GM21367 (cell line): ENCODE results near the gene UCK1.

ENCODE experiments used
- ATAC-seq: cut with Tn5 transposase; IDR thresholded peaks from one replicate; pipeline ENCODE4 v1.9.1; 2021; ENCODE audit not compliant: unreplicated experiment

Gene UCK1

GRCh38 chr9:131530920-131531832 is at the start of gene UCK1:
TSS of gene UCK1 (minus strand) at chr9:131531263. CDS start at chr9:131531174, 89 bp downstream.
- peak; percentile 76 for ATAC-seq

GRCh38 chr9:131580358-131580757 is 49.3 kb upstream of the UCK1 start:
- no peak for ATAC-seq

GRCh38 chr9:131579789-131580211 is 48.7 kb upstream of the UCK1 start:
- ATAC-seq, result no peak

GRCh38 chr9:131578731-131579504 is 47.9 kb upstream of the UCK1 start:
- no peak for ATAC-seq

GRCh38 chr9:131578021-131578420 is 47.0 kb upstream of the UCK1 start:
- ATAC-seq, result no peak

GRCh38 chr9:131577005-131578000 is 46.2 kb upstream of the UCK1 start:
- ATAC-seq, result no peak

- ATAC-seq, result no peak
Measured at GRCh38 chr9:131575946-131576853, 45.1 kb upstream of the UCK1 start.

- no peak for ATAC-seq
Measured at GRCh38 chr9:131574730-131575640, 43.9 kb upstream of the UCK1 start.

GRCh38 chr9:131567910-131568309 is 36.8 kb upstream of the UCK1 start:
- no peak for ATAC-seq

GRCh38 chr9:131566158-131566557 is 35.1 kb upstream of the UCK1 start:
- ATAC-seq, result no peak

GRCh38 chr9:131565369-131565768 is 34.3 kb upstream of the UCK1 start:
- ATAC-seq, result no peak

- no peak for ATAC-seq
Measured at GRCh38 chr9:131562032-131562959, 31.2 kb upstream of the UCK1 start.

- no peak for ATAC-seq
Measured at GRCh38 chr9:131559421-131560000, 28.4 kb upstream of the UCK1 start.

- no peak for ATAC-seq
Measured at GRCh38 chr9:131557855-131558548, 26.9 kb upstream of the UCK1 start.

GRCh38 chr9:131555841-131556673 is 25.0 kb upstream of the UCK1 start:
- ATAC-seq, result no peak
